A172 (cell line): ENCODE measurements around the gene ZNF428. TPM values are rescaled to one million over a fixed set of nuclear protein-coding genes. Genes with fewer than 3 reads are reported as not detected.
"Not testable (repeated sequence)": the region's sequence is repeated elsewhere in the genome, so short reads cannot be mapped to it uniquely, and the experiment has no call there.

ENCODE experiments used
- DNase-seq: peaks from one replicate; pipeline ENCODE4 v3.0.0-alpha.2; 2015; ENCODE audit warnings: low spot score
- total RNA-seq: library from RNA; depleted of rRNA; stranded (reverse); fragments of >200 nt; shearing (Covaris generic); gene quantifications from 2 replicates; pipeline ENCODE4 v1.2.3, GENCODE V29; 2014; rRNA removed

ZNF428 gene
- total RNA-seq, result 56.8 and 59.2 TPM in 2 replicates

- peak; percentile 67 for DNase-seq
These were observed at the start of gene ZNF428 for GRCh38 chr19:43619262-43620060. Gene ZNF428 (minus strand): TSS chr19:43619629. CDS start chr19:43614304, 5,325 bp downstream.

- peak; percentile 99 for DNase-seq
These were observed 49.1 kb upstream of the ZNF428 start for GRCh38 chr19:43668406-43669109.

GRCh38 chr19:43667876-43668405, 48.5 kb upstream of the ZNF428 start:
- DNase-seq, result no peak

GRCh38 chr19:43667126-43667875, 47.9 kb upstream of the ZNF428 start:
- no peak for DNase-seq

- DNase-seq, result no peak
These were observed 44.6 kb upstream of the ZNF428 start for GRCh38 chr19:43664018-43664417.

- DNase-seq, result no peak
These were observed 43.1 kb upstream of the ZNF428 start for GRCh38 chr19:43662487-43662886.

- no peak for DNase-seq
These were observed 41.5 kb upstream of the ZNF428 start for GRCh38 chr19:43660971-43661360.

- no peak for DNase-seq
These were observed 41.0 kb upstream of the ZNF428 start for GRCh38 chr19:43660301-43660970.

- no peak for DNase-seq
These were observed 39.1 kb upstream of the ZNF428 start for GRCh38 chr19:43658494-43658893.

- no peak for DNase-seq
These were observed 38.6 kb upstream of the ZNF428 start for GRCh38 chr19:43658001-43658400.

GRCh38 chr19:43656436-43656835, 37.0 kb upstream of the ZNF428 start:
- no peak for DNase-seq

- DNase-seq, result no peak
These were observed 33.1 kb upstream of the ZNF428 start for GRCh38 chr19:43652546-43652874.

- peak; percentile 71 for DNase-seq
These were observed 32.5 kb upstream of the ZNF428 start for GRCh38 chr19:43651758-43652545.

- DNase-seq, result not testable (repeated sequence)
These were observed 30.8 kb upstream of the ZNF428 start for GRCh38 chr19:43650276-43650675.

- no peak for DNase-seq
These were observed 30.1 kb upstream of the ZNF428 start for GRCh38 chr19:43649514-43649913.

- DNase-seq, result no peak
These were observed 29.2 kb upstream of the ZNF428 start for GRCh38 chr19:43648633-43649032.

- DNase-seq, result no peak
These were observed 24.8 kb upstream of the ZNF428 start for GRCh38 chr19:43644181-43644580.

- DNase-seq, result no peak
These were observed 23.9 kb upstream of the ZNF428 start for GRCh38 chr19:43643326-43643725.

- DNase-seq, result no peak
These were observed 23.1 kb upstream of the ZNF428 start for GRCh38 chr19:43642531-43642930.

- DNase-seq, result no peak
These were observed 21.9 kb upstream of the ZNF428 start for GRCh38 chr19:43641333-43641732.

GRCh38 chr19:43640424-43640757, 21.0 kb upstream of the ZNF428 start:
- no peak for DNase-seq
